OCI-LY3 (cell line): Measurements from ENCODE around the gene BACH1.

ENCODE experiments used
- CTCF ChIP-seq: fragments of 200-600, 300-600 bp; sonication (generic); IDR thresholded peaks from 2 replicates; pipeline ENCODE4 v1.5.1; 2014; ENCODE audit warnings: antibody characterized with exemption, low read length, low read depth
- EZH2phosphoT487 ChIP-seq: fragments of 200-600 bp; shearing (Covaris generic); IDR thresholded peaks from 2 replicates; pipeline ENCODE4 v1.6.1; 2018; ENCODE audit warnings: antibody characterized with exemption, mixed run types, low read depth

- TF ChIP-seq CTCF (no peak), EZH2phosphoT487 (no peak)
These were observed 8.5 kb upstream of the BACH1 start for GRCh38 chr21:29290240-29290639.
